GM18508 (cell line): ENCODE measurements around the gene HSPA12A.
"Not testable (repeated sequence)": the region's sequence is repeated elsewhere in the genome, so short reads cannot be mapped to it uniquely, and the experiment has no call there.

ENCODE experiments used
- ATAC-seq: cut with Tn5 transposase; IDR thresholded peaks from one replicate; pipeline ENCODE4 v1.9.1; 2021; ENCODE audit warnings: moderate number of reproducible peaks; ENCODE audit not compliant: insufficient read depth, unreplicated experiment

The HSPA12A gene

DNA sequence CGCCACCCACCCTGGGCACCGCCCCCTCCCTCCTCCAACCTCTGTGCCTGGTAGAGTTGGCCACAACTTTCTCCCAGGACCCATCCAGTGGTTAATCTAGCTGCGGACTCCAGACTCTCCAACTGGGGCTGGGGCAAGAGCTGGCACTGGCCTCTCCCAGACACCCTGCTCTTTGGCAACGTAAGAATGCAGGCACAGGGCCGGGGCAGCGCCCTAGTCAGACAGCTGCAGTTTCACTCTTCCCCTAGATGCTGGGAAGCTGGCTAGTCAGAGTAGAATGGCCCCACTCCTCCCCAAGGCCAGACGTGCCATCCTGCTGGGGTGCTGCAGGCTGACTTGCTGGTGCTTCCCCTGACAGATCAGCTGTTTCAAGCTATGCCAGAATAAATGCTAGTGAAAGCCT lies 22.1 kb downstream of the HSPA12A start:
- ATAC-seq, result no peak

GRCh38 chr10:116719804-116720203 lies 22.6 kb downstream of the HSPA12A start:
- no peak for ATAC-seq

- ATAC-seq, result no peak
Measured at GRCh38 chr10:116718058-116718457, 24.3 kb downstream of the HSPA12A start.

- no peak for ATAC-seq
Measured at GRCh38 chr10:116716381-116716780, 26.0 kb downstream of the HSPA12A start.

- ATAC-seq, result no peak
Measured at GRCh38 chr10:116715839-116716377, 26.5 kb downstream of the HSPA12A start.

DNA sequence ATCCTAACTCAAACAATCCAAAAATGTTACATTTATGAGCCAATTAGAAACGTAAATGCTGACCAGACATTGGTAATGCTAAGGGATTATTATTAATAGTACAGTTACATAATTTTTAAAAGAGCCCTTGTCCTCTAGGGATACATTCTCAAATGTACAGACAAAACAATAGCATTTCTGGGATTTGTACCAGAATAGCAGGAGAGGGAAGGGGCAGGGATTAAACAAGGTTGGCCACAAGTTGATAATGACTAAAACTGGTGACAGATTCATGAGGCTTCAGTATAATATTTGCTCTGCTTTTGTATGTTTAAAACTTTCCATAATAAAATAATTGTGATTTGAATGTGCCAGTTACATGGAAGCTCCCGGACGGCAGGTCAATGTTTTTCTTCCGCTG lies 27.0 kb downstream of the HSPA12A start:
- ATAC-seq, result no peak

DNA sequence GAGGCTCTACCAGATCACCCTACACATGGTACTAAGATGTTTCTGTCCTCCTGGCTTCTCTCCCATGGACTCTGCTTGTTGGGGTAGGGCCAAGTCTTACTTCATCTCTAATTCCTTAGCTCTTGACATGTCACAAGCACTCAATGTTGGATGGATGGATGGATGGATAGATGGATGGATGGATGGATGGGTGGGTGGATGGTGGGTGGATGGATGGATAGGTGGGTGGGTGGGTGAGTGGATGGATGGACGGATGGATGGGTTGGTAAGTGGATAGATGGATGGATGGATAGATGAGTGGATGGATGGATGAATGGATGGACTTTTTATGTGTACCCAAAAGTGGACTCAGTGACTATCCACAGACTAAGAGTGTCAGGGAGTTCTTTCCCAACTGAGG lies 28.5 kb downstream of the HSPA12A start:
- ATAC-seq, result no peak

- no peak for ATAC-seq
Measured at GRCh38 chr10:116712989-116713543, 29.3 kb downstream of the HSPA12A start.

- ATAC-seq, result no peak
Measured at GRCh38 chr10:116712519-116712918, 29.8 kb downstream of the HSPA12A start.

GRCh38 chr10:116711803-116712202 lies 30.6 kb downstream of the HSPA12A start:
- not testable (repeated sequence) for ATAC-seq

DNA sequence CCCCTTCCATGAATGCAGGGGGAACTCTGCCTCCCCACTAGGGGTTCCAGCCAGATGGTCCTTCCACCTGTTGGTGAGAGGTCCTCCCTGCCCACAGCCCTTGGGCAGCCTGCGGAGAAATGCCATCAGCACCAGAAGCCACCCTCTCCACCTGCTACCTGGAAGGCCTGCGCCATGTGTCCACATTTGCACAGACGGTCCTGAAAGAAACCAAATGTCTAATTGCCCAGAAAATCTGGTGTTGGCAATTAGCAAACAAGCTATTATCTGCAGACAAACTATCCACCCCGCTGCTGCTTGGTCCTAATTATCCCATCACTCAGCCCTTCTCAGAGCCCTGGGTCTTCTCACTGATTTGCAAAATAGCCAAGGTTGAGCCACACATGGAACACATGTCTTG lies 32.3 kb downstream of the HSPA12A start:
- no peak for ATAC-seq

- ATAC-seq, result no peak
Measured at GRCh38 chr10:116708877-116709276, 33.5 kb downstream of the HSPA12A start.

GRCh38 chr10:116708391-116708821 lies 34.0 kb downstream of the HSPA12A start:
- no peak for ATAC-seq

DNA sequence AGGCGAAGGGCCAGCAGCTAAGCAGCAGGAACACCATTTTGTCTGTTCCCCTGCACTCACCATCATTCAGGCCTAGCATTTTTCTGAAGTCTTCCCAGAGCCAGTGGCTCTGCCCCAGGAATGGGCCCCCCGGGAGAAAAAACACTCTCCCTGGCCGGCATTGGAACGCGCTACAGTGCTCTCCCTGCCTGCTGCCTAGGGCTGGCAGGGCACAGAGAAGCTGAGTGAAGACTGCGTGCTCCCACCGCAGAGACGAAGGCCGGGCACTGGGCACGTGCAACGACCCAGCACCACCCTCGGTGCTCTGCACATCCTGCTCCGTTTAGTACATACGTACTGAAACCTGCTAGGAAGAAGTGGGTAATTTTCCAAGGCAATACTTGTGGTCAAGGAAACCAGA lies 34.4 kb downstream of the HSPA12A start:
- ATAC-seq, result no peak

GRCh38 chr10:116706281-116706680 lies 36.1 kb downstream of the HSPA12A start:
- no peak for ATAC-seq

- ATAC-seq, result no peak
Measured at GRCh38 chr10:116705498-116705897, 36.9 kb downstream of the HSPA12A start.

- ATAC-seq, result no peak
Measured at GRCh38 chr10:116704926-116705325, 37.4 kb downstream of the HSPA12A start.

DNA sequence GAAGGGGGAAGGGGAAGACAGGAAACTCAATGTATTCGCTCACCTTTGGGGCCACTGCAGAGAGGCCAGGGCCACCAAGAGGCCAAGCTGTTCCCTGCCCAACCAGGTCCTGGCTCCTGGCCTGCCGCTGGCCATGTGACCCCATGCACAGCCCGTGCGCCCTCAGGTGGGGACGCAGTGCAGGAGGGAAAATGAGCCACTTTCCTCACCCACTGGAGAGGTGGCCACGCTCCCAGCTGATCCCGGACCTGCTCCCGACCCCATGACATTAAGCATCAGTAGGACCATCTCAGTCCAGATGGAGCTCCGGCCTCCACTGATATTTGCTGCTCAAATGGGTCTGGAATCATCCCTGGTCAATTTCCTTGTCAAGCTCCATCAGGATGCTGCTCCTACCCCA lies 40.2 kb downstream of the HSPA12A start:
- ATAC-seq, result no peak

GRCh38 chr10:116699471-116700150 lies 42.8 kb downstream of the HSPA12A start:
- ATAC-seq, result no peak

DNA sequence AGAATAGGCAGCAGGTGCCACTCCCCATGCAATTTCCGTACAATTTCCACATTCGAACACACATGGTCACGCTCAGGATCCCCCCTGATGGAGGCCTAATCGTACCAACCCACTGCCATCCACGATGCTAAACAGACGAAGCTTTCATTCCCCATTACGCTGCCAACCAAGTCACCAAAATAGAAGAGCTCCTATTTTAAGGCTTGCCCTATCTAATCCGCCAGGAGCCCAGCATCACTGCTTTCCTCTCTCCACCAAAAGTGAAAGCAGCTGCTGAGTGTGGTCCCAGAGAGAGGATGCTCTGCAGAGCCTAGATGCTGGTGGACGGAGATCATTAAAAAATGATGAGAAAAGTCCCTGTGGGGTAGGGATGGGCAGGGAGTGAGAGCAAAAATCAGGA lies 43.3 kb downstream of the HSPA12A start:
- no peak for ATAC-seq

GRCh38 chr10:116698364-116698763 lies 44.0 kb downstream of the HSPA12A start:
- no peak for ATAC-seq

- no peak for ATAC-seq
Measured at GRCh38 chr10:116697816-116698215, 44.5 kb downstream of the HSPA12A start.
